Urothelium cell line (cell line): Measurements from ENCODE around the gene CRLF2.
"Not testable (repeated sequence)": the region's sequence is repeated elsewhere in the genome, so short reads cannot be mapped to it uniquely, and the experiment has no call there.

ENCODE experiments used
- DNase-seq: peaks from one replicate; pipeline ENCODE4 v3.0.0; 2011; ENCODE audit warnings: low spot score, mixed read lengths
- FAIRE-seq: peaks from 2 replicates; lab custom pipeline; 2011; peaks lifted over from hg19 to GRCh38; lab: Jason Lieb, UNC

Gene CRLF2

GRCh38 chrX:1170243-1170642 is 42.2 kb downstream of the CRLF2 start:
- DNase-seq (no peak), FAIRE-seq (no peak)

GRCh38 chrX:1169189-1169588 is 43.3 kb downstream of the CRLF2 start:
- no peak for DNase-seq
- FAIRE-seq = no peak

- FAIRE-seq (no peak), DNase-seq (no peak)
Measured at GRCh38 chrX:1167918-1168481, 44.4 kb downstream of the CRLF2 start.

GRCh38 chrX:1167466-1167865 is 45.0 kb downstream of the CRLF2 start:
- FAIRE-seq (no peak), DNase-seq (no peak)

GRCh38 chrX:1165535-1166196 is 46.8 kb downstream of the CRLF2 start:
- FAIRE-seq (no peak), DNase-seq (no peak)

GRCh38 chrX:1164322-1165288 is 47.8 kb downstream of the CRLF2 start:
- no peak for FAIRE-seq
- DNase-seq = no peak

GRCh38 chrX:1163231-1163630 is 49.2 kb downstream of the CRLF2 start:
- no peak for DNase-seq
- FAIRE-seq = no peak

- no peak for FAIRE-seq
Measured at GRCh38 chrX:1162119-1162916, 50.1 kb downstream of the CRLF2 start.

GRCh38 chrX:1159548-1159947 is 52.9 kb downstream of the CRLF2 start:
- FAIRE-seq = no peak

More at GRCh38 chrX:1162119-1162916, 50.1 kb downstream of the CRLF2 start:
- DNase-seq = no peak

GRCh38 chrX:1156681-1157455 is 55.6 kb downstream of the CRLF2 start:
- not testable (repeated sequence) for FAIRE-seq, DNase-seq

More at GRCh38 chrX:1159548-1159947, 52.9 kb downstream of the CRLF2 start:
- DNase-seq = no peak

GRCh38 chrX:1153940-1154339 is 58.5 kb downstream of the CRLF2 start:
- no peak for DNase-seq
- FAIRE-seq = no peak

- DNase-seq (no peak), FAIRE-seq (no peak)
Measured at GRCh38 chrX:1152090-1152489, 60.4 kb downstream of the CRLF2 start.

GRCh38 chrX:1151378-1152077 is 60.9 kb downstream of the CRLF2 start:
- FAIRE-seq (no peak), DNase-seq (no peak)

- FAIRE-seq (no peak), DNase-seq (no peak)
Measured at GRCh38 chrX:1150569-1151347, 61.7 kb downstream of the CRLF2 start.

GRCh38 chrX:1147611-1148515 is 64.6 kb downstream of the CRLF2 start:
- FAIRE-seq = no peak
- no peak for DNase-seq

- no peak for DNase-seq
- FAIRE-seq = no peak
Measured at GRCh38 chrX:1144293-1144692, 68.2 kb downstream of the CRLF2 start.
